ENCODE data around the gene MRGPRE.

The MRGPRE gene

DNA sequence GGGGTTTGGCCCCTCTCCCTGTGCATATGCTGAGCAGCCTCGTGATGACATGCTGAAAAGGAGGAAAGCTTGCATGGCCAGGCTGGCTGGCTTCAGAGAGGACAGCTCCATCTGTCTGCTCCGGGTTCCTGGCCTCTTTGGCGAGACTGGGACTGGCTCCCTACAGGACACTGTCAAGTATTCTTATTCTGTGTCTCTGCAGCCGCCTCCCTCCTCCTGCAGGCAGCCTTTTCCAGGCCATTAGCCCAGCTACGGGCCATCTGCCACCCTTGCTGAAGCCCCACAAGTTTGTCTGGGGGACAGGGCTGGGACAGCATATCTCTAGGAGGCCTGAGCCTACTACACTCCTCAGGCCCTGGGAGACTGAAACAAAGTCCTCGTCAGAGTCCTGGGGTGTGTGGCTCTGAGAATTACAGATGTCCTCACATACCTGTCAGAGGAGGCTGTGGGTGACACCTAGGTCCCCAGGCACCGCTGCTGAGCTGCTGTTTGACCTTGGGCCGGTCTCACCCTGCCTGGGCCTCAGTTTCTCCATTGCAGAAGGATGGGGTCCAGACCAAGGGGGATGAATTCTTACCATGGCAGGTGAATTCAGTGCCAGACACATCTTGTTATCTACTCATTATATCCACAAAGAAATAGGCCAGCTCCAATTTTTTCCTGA is 24.6 kb downstream of the MRGPRE start:
- no peak for DNase-seq

DNA sequence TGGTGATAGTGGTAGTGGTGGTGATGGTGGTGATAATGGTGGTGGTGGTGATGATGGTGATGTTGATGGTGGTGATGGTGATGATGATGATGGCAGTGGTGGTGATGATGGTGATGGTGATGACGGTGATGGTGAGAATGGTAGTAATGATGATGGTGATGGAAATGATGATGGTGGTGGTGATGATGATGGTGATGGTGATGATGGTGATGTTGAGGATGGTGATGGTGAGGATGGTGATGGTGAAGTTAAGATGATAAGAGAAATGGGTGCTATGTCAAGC is 25.4 kb downstream of the MRGPRE start:
- no peak for DNase-seq

GRCh38 chr11:3206156-3206921 is 25.9 kb downstream of the MRGPRE start:
- no peak for DNase-seq

GRCh38 chr11:3205261-3206155 is 26.7 kb downstream of the MRGPRE start:
- DNase-seq: no peak

DNA sequence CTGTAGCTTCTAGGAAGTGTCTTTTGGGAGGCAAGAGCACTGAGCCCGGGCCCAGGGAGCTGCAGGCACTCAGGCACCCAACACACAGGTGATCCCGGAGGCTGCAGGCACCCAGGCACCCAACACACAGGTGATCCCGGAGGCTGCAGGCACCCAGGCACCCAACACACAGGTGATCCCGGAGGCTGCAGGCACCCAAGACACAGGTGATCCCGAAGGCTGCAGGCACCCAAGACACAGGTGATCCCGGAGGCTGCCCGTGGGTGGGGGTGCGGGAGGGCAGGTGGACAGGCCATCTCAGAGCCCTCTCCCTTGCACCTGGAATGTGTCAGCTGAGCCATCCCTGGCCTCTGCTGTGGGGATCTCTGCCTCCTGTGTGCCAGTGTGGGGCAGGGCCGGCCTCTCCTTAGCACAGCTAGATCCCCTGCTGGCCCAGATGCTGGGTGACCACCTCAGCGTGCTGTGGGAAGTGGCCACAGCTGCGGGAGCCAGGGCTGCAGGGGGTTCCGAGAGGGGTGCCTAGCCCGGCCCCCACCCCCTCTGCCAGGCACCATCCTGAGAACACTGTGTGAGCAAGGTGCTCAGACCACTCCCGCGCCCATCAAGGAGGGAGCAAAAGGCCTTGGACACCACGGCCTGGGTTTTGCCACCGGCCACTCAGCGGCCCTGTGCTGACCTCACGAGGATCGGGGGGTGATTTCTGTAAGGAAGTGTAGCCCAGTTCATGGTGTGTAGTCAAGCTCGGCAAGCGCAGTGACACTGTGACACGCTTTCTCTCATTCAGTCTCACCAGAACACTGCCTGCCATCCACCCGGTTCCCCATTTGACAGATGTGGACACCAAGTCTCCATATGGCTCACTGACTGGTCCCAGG is 27.8 kb downstream of the MRGPRE start:
- no peak for DNase-seq

DNA sequence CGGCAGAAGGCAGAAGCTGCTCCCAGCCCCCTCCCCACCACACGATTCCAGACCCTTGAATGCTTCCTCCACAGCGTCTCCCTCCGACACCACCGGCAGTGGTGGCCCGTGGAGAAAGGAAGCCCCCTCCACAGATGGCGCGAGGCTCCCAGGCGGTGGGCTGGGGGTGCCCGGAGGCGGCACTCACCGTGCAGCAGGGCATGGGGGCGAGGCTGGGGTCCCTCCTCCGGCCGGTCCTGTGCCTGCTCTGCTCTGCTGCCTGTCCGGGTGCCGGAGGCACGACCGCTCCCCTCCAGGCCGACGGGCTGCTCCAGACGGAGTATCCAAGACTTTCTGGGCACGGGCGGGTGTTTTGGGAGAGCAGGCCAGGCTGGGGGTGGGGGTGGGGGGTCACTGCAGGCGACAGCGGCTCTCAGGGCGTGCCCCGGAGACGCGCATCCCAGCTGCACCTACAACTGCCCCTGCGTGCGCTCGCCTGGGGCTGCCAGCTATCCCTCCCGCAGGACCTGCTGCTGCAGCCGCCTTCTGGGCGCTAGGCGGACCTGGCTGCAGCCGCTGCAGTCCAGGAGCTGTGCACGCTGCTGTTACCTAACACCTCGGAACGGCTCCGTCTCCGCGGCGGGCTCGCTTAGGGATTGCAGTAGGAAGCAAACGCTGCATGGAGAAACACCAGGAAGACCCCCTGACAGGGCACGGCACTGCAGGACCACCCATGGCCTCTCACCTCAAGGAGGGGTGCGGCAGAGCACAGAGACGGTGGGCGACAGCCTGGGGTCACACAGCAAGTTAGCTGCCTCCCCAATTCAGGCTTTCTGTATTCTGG is 28.8 kb downstream of the MRGPRE start:
- DNase-seq: no peak

- DNase-seq: no peak
Observed at GRCh38 chr11:3202759-3203158, 29.5 kb downstream of the MRGPRE start.

- no peak for DNase-seq
Observed at GRCh38 chr11:3202305-3202704, 29.9 kb downstream of the MRGPRE start.

DNA sequence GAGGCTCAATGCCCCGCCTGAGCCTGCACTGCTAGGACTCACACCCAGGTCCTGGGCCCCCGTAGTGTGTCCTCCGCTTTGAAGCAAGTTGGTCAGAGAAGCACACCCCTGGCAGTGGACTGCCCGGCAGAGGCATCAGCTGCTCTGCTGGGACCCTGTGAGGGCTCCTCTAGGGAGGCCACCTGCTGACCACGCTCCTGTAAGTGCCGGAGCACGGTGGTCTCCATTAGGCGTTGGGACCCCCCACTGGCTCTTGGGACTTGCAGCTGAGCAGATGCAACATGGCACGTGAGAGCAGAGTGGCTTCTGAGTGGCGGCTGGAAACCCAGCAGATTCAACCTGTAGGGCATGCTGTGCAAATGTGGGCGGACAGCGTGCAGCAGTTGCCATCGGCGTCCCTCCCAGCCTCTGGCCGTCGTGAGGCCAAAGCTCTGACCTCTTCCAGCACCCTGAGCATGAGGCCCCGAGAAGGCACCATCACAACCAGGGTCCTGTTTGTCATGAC is 30.5 kb downstream of the MRGPRE start:
- no peak for DNase-seq

GRCh38 chr11:3201112-3201581 is 31.1 kb downstream of the MRGPRE start:
- no peak for DNase-seq

- DNase-seq: no peak
Observed at GRCh38 chr11:3200388-3201111, 31.7 kb downstream of the MRGPRE start.

GRCh38 chr11:3199537-3200295 is 32.5 kb downstream of the MRGPRE start:
- no peak for DNase-seq

DNA sequence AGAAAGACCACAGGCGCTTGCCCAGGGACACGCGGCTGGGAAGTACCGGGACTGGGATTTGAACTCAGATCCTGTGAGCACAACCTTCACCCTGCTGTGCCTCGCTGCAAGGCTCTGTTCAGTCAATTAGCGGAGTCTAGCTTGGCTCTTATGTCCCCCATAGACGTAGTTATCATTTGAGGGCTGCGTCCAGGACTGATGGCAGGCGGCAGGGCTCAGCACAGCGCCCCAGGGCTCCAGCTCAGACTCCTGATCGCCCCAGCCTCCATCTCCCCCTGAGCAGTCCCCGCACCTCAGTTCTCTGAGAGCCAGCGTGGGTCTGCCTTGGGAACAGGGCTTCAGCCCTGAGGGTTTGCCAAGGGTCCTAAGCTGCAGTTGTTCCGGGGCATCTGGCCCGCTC is 33.4 kb downstream of the MRGPRE start:
- DNase-seq: no peak

- DNase-seq: no peak
Observed at GRCh38 chr11:3197878-3198528, 34.2 kb downstream of the MRGPRE start.

DNA sequence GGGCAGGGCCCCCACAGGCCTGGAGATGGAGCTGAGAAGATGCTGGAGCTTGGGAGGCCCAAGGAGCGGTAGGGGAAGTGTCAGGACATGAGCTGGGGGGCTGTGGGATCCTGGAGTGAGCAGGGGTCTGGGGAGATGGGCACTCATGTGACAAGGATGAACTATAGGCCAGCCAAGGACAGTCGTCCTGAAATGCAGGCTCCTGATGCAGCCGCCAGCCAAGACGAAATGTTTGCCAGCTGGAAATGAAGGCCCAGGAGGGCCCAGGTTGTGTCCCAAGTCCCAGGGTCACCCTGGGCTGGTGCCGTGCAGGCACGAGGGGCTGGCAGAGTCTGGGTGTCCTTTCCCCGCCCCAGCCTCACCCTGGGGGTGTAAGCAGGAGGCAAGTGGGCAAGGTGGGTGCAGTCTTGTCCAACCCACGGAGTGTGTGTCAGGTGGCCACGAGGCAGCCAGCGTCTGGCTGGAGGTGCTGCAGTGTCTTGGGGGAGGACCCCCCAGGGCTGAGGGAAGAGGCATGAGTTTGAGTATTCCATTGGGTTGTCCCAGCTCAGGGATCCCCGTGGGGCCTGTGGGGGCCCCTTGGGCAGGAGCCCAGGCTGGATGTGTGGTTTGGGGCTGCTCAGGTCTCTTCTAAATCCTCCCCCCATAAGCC is 35.0 kb downstream of the MRGPRE start:
- no peak for DNase-seq

- no peak for DNase-seq
Observed at GRCh38 chr11:3196161-3197043, 35.8 kb downstream of the MRGPRE start.

- no peak for DNase-seq
Observed at GRCh38 chr11:3195251-3196160, 36.7 kb downstream of the MRGPRE start.
